KMS-11 (cell line): ENCODE measurements around the gene PALM3.

Source experiments
- H2AFZ ChIP-seq: fragments of 200-600 bp; sonication (generic); 2 replicates; pipeline ENCODE4 v1.6.1; 2016; ENCODE audit warnings: antibody characterized with exemption, mixed run types, low read depth
- H3K27ac ChIP-seq: fragments of 200-600 bp; sonication (generic); 2 replicates; pipeline ENCODE4 v1.6.1; 2016; ENCODE audit warnings: mild to moderate bottlenecking, mixed run types
- H3K27me3 ChIP-seq: fragments of 200-600 bp; sonication (generic); 2 replicates; pipeline ENCODE4 v1.6.1; 2017; ENCODE audit warnings: mild to moderate bottlenecking, low read depth, mixed run types, moderate library complexity; ENCODE audit not compliant: insufficient read depth
- H3K36me3 ChIP-seq: fragments of 200-600 bp; sonication (generic); 2 replicates; pipeline ENCODE4 v1.6.1; 2017; ENCODE audit warnings: mild to moderate bottlenecking, mixed run types; ENCODE audit not compliant: insufficient read depth
- H3K4me1 ChIP-seq: fragments of 200-600 bp; sonication (generic); 2 replicates; pipeline ENCODE4 v1.6.1; 2016; ENCODE audit warnings: mild to moderate bottlenecking, low read depth, mixed run types; ENCODE audit not compliant: poor library complexity, severe bottlenecking
- H3K4me2 ChIP-seq: fragments of 200-600 bp; sonication (generic); 2 replicates; pipeline ENCODE4 v1.7.0; 2016; ENCODE audit warnings: mild to moderate bottlenecking, mixed run types
- H3K4me3 ChIP-seq: fragments of 200-600 bp; sonication (generic); IDR thresholded peaks from 2 replicates; pipeline ENCODE4 v1.6.1; 2017; ENCODE audit warnings: low read depth, low read length, mixed read lengths; ENCODE audit not compliant: insufficient read depth
- H3K79me2 ChIP-seq: fragments of 200-600 bp; sonication (generic); 2 replicates; pipeline ENCODE4 v1.6.1; 2016; ENCODE audit warnings: low read depth, mixed run types; ENCODE audit not compliant: insufficient read depth
- H3K9ac ChIP-seq: fragments of 200-600 bp; sonication (generic); 2 replicates; pipeline ENCODE4 v1.6.1; 2016; ENCODE audit warnings: mild to moderate bottlenecking, mixed run types
- H4K20me1 ChIP-seq: fragments of 200-600 bp; sonication (generic); 2 replicates; pipeline ENCODE4 v1.6.1; 2016; ENCODE audit warnings: mild to moderate bottlenecking, mixed run types; ENCODE audit not compliant: insufficient read depth
- TF ChIP-seq, protein P1 (sequence below): fragments of 200-600 bp; sonication (generic); conservative IDR thresholded peaks from 2 replicates; pipeline ENCODE4 v1.6.1; 2017; ENCODE audit warnings: low read depth, mild to moderate bottlenecking, antibody characterized with exemption, low read length, moderate library complexity, mixed read lengths

PALM3 gene

DNA sequence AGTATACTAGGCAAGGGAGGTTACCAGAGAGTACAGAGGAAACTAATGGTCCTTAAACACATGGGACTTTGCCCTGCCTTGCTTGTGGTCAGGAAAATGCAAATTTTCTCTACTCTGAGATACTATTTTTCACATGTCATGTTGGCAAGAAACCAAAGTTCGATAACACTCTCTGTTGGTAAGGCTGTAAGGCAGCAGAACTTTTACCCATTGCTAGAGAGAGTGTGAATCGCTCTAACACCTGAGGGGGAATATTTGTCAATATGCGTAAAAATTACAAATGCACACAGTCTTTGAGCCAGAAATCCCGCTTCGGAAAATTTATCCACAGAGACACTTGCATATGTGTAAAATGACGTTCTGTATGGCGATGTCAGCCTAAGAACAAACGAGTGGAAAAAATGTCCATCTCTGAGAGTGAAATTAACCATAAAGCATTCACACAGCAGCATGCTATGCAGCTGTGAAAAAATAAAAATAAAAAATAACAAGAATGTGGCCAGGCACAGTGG, 46.3 kb downstream of the PALM3 start:
- TF ChIP-seq, protein P1, sequence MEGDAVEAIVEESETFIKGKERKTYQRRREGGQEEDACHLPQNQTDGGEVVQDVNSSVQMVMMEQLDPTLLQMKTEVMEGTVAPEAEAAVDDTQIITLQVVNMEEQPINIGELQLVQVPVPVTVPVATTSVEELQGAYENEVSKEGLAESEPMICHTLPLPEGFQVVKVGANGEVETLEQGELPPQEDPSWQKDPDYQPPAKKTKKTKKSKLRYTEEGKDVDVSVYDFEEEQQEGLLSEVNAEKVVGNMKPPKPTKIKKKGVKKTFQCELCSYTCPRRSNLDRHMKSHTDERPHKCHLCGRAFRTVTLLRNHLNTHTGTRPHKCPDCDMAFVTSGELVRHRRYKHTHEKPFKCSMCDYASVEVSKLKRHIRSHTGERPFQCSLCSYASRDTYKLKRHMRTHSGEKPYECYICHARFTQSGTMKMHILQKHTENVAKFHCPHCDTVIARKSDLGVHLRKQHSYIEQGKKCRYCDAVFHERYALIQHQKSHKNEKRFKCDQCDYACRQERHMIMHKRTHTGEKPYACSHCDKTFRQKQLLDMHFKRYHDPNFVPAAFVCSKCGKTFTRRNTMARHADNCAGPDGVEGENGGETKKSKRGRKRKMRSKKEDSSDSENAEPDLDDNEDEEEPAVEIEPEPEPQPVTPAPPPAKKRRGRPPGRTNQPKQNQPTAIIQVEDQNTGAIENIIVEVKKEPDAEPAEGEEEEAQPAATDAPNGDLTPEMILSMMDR: no peak
- no peaks in the 10 kb centered on the region for H3K79me2 ChIP-seq
- H3K4me2 ChIP-seq: peak overlapping the region; percentile 41
- H3K27me3 ChIP-seq: no peaks in the 10 kb centered on the region
- no peaks in the 10 kb centered on the region for H3K36me3 ChIP-seq
- H3K4me1 ChIP-seq: peaks cover 41% of the 10 kb centered on the region
- no peaks in the 10 kb centered on the region for H4K20me1 ChIP-seq
- H2AFZ ChIP-seq: peak overlapping the region; percentile 41; the same call in 1 of the 2 replicates
- H3K27ac ChIP-seq: peak overlapping the region; percentile 80
- no peak overlapping the region for H3K4me3 ChIP-seq
- H3K9ac ChIP-seq: peak overlapping the region; percentile 43

DNA sequence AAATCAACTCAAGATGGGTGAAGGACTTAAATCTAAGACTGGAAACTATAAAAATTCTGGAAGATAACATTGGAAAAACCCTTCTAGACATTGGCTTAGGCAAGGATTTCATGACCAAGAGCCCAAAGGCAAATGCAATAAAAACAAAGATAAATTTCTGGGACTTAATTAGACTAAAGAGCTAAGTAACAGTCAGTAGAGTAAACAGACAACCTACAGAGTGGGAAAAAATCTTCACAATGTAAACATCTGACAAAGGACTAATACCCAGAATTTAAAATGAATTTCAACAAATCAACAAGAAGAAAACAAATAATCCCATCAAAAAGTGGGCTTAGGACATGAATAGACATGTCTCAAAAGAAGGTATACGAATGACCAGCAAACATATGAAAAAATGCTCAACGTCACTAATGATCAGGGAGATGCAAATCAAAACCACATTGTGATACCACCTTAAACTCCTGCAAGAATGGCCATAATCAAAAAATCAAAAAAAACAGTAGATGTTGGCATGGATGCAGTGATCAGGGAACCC, 49.4 kb downstream of the PALM3 start:
- Histone ChIP-seq H2AFZ (no peak overlapping the region), H3K36me3 (no peaks in the 10 kb centered on the region), H4K20me1 (no peaks in the 10 kb centered on the region), H3K27me3 (no peaks in the 10 kb centered on the region), H3K4me1 (peaks cover 28% of the 10 kb centered on the region), H3K4me2 (no peak overlapping the region), H3K79me2 (no peaks in the 10 kb centered on the region), H3K9ac (no peak overlapping the region), H3K4me3 (no peak overlapping the region), H3K27ac (no peak overlapping the region)
- TF ChIP-seq, protein P1: no peak

DNA sequence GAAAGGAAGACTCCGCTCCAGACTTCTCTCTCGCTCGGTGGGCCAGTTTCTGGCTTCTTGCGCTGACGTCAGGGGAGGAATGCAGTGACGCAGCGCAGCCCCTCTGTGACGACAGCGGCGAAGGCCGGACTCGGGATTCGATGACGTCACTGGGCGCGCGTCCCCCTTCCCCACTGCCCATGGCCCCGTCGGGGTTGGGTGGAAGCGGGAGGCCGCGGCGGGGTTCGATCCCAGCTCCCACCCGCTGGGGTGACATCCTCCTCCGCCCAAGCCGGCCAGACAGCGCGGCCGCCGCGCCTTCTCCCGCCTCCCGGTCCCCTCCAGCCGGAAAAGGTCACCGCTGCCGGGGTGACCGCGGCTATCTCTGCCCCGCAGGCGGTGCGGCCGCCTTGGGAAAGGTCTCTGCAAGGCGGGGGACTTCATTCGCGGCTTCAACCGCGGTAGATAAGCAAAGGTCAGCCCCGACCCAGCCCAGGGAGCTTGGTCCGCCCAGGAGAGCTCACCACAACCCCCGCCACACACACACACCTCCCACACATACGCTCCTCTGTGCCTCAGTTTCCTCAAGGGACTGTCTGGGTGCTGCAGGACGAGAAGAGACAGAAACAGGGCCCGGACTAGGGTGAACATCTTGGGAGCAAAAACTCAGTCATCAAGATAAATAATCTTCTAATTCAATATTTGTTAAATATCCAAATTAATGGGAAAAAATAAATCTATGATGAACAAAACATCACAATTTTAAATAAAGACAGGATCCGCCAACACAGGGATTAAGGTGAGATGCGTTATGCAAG, 54.9 kb downstream of the PALM3 start:
- TF ChIP-seq, protein P1: no peak
- peaks cover 19% of the 10 kb centered on the region for H3K4me1 ChIP-seq
- H3K9ac ChIP-seq: peak overlapping the region; percentile 99
- H3K27ac ChIP-seq: peak overlapping the region; percentile 97
- peak overlapping the region; percentile 91 for H2AFZ ChIP-seq
- H3K79me2 ChIP-seq: no peaks in the 10 kb centered on the region
- no peaks in the 10 kb centered on the region for H3K27me3 ChIP-seq
- no peak overlapping the region for H3K4me3 ChIP-seq
- no peaks in the 10 kb centered on the region for H4K20me1 ChIP-seq
- peak overlapping the region; percentile 89 for H3K4me2 ChIP-seq
- H3K36me3 ChIP-seq: no peaks in the 10 kb centered on the region

DNA sequence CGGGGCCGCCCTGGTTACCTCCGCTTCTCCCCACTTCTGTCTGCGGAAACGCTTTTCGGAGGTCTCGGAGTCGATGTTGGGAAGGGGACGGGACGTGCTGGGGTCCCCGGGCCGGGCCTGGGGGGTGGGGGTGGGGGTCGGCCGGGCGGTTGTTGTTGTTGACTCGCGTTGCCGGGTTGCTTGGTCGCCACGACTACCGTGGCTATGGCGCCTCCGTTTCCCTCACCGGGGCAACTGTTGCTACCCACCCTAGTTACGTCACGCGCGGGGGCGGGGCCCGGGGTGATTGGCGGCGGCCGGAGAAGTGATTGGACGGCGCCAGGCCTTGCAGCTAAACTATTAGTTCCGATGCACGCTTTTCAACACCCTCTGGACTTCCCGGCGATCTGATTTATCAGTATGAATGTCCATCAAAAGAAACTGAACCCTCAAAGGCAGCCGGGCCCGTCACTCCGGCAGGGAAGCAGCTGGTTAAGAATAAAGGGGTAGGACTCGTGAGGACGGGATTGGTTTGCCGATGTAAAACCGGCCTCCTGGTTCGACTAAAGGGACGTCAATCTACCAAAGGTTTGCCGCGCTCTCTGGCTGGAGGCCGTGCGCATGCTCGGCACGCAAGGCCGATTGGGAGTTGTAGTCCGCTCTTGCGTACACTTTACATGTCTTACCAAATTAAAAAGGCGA, 55.7 kb downstream of the PALM3 start, which contains the start of gene RFX1:
RFX1 (minus strand) TSS at position 236 of the 681 bp plus-strand sequence. CDS start 12,477 bp downstream, outside the sequence.
- no peaks in the 10 kb centered on the region for H3K79me2 ChIP-seq
- no peaks in the 10 kb centered on the region for H3K36me3 ChIP-seq
- no peak within 1 kb of the TSS for H3K4me3 ChIP-seq
- TF ChIP-seq, protein P1: no peak
- no peaks in the 10 kb centered on the region for H3K27me3 ChIP-seq
- peaks cover 19% of the 10 kb centered on the region for H3K4me1 ChIP-seq
- peak within 1 kb of the TSS; percentile 89 for H3K4me2 ChIP-seq
- peak within 1 kb of the TSS; percentile 97 for H3K27ac ChIP-seq
- peak within 1 kb of the TSS; percentile 91 for H2AFZ ChIP-seq
- peak within 1 kb of the TSS; percentile 99 for H3K9ac ChIP-seq
- H4K20me1 ChIP-seq: no peaks in the 10 kb centered on the region
